ENCODE results near the gene UTS2B.

UTS2B gene

GRCh38 chr3:191339316-191339917, 9.1 kb upstream of the UTS2B start:
- H3K36me3 ChIP-seq (ENCODE audit: control insufficient read depth in 2 of 2, insufficient read depth in 1 of 2, low read length in 2 of 2) = no peaks in the 10 kb centered on the region
- H3K4me1 ChIP-seq (ENCODE audit: control insufficient read depth, insufficient read depth, low read length) = peaks cover 38% of the 10 kb centered on the region

GRCh38 chr3:191338177-191338488, 7.8 kb upstream of the UTS2B start:
- TF ChIP-seq ELK4 (IDR thresholded peaks at IDR 0.05; ENCODE audit: borderline replicate concordance, low read depth, low read length) (no peak), ZNF558 (tag by site-specific recombination; IDR thresholded peaks at IDR 0.05) (no peak), ZBTB7A (tag by site-specific recombination; IDR thresholded peaks at IDR 0.05; ENCODE audit: low read depth) (no peak), ZNF221 (tag by site-specific recombination; IDR thresholded peaks at IDR 0.05; ENCODE audit: borderline replicate concordance) (no peak), ZSCAN5A (tag by site-specific recombination; IDR thresholded peaks at IDR 0.05) (no peak), ZNF335 (tag by site-specific recombination; conservative IDR thresholded peaks at IDR 0.05) (no peak), ZNF843 (tag by site-specific recombination; IDR thresholded peaks at IDR 0.05) (0 out of 2 replicates have a peak, but pooled peaks have one; percentile 4), ZNF24 (tag by site-specific recombination; IDR thresholded peaks at IDR 0.05) (0 out of 2 replicates have a peak, but pooled peaks have one; percentile 3), ZNF37A (tag by site-specific recombination; IDR thresholded peaks at IDR 0.05) (no peak), PRDM6 (tag by site-specific recombination; IDR thresholded peaks at IDR 0.05) (peak; percentile 54), ZFHX2 (tag by site-specific recombination; conservative IDR thresholded peaks at IDR 0.05) (no peak), ZNF571 (tag by site-specific recombination; IDR thresholded peaks at IDR 0.05) (no peak), ZNF48 (tag by site-specific recombination; IDR thresholded peaks at IDR 0.05) (no peak), GLIS2 (tag by site-specific recombination; IDR thresholded peaks at IDR 0.05) (no peak)
- H3K4me3 ChIP-seq (ENCODE audit: low read depth, low read length) = no peak overlapping the region
- no peaks in the 10 kb centered on the region for H3K9me3 ChIP-seq (ENCODE audit: control insufficient read depth, insufficient read depth, low read depth, low read length)
- H3K36me3 ChIP-seq (ENCODE audit: control insufficient read depth in 2 of 2, insufficient read depth in 1 of 2, low read length in 2 of 2) = no peaks in the 10 kb centered on the region
- peaks cover 34% of the 10 kb centered on the region for H3K4me1 ChIP-seq (ENCODE audit: control insufficient read depth, insufficient read depth, low read length)
- CTCF ChIA-PET = interaction anchor here (0.8 kb wide), 1 partner anchor 93 kb away, joined by 3 read pairs; no protein-coding TSS in a partner anchor
- H3K27ac ChIP-seq (ENCODE audit: extremely low read depth, low read depth, low read length) = peak overlapping the region; percentile 48
- POLR2A ChIA-PET = no interaction called here

More at GRCh38 chr3:191339316-191339917, 9.1 kb upstream of the UTS2B start:
- Histone ChIP-seq H3K4me3 (ENCODE audit: low read depth, low read length) (no peak overlapping the region), H3K27ac (ENCODE audit: extremely low read depth, low read depth, low read length) (no peak overlapping the region), H3K9me3 (ENCODE audit: control insufficient read depth, insufficient read depth, low read depth, low read length) (no peaks in the 10 kb centered on the region)
- TF ChIP-seq HOXD13 (CRISPR knock-in tag; IDR thresholded peaks at IDR 0.05; ENCODE audit: borderline replicate concordance) (no peak), ZNF792 (tag by site-specific recombination; IDR thresholded peaks at IDR 0.05) (no peak), KLF10 (tag by site-specific recombination; IDR thresholded peaks at IDR 0.05) (no peak), PRDM2 (tag by site-specific recombination; IDR thresholded peaks at IDR 0.05; ENCODE audit: borderline replicate concordance) (no peak), ZNF580 (tag by site-specific recombination; IDR thresholded peaks at IDR 0.05) (no peak), EGR2 (tag by site-specific recombination; IDR thresholded peaks at IDR 0.05; ENCODE audit: low read depth) (no peak), ZFP3 (tag by site-specific recombination; IDR thresholded peaks at IDR 0.05; ENCODE audit: low read depth) (no peak)
- POLR2A ChIA-PET = no interaction called here
- CTCF ChIA-PET = no interaction called here

All from HEK293 (cell line).